Naive thymus-derived CD4-positive, alpha-beta T cell (primary cell): ENCODE data around the gene ST6GALNAC3. TPM values are rescaled to one million over a fixed set of nuclear protein-coding genes. Genes with fewer than 3 reads are reported as not detected.
A peak's percentile ranks its signal among the peaks of the same experiment; 100 is the strongest.

Experiments used
- ATAC-seq: fragments of 150-1000 bp; cut with Tn5 transposase; 2 replicates; pipeline ENCODE4 v1.10.0; 2021; ENCODE audit warnings: mild to moderate bottlenecking, moderate library complexity
- CTCF ChIA-PET: fragments of 350-600 bp; sonication (Branson Sonifier 250); formaldehyde crosslinking; loops from one replicate; lab custom pipeline; 2021; ENCODE audit warnings: antibody characterized with exemption; lab: Charles Lee
- POLR2A ChIA-PET: fragments of 350-600 bp; sonication (Branson Sonifier 250); formaldehyde crosslinking; loops from one replicate; lab custom pipeline; 2021; ENCODE audit warnings: antibody characterized with exemption, inconsistent platforms; lab: Charles Lee
- DNase-seq, 9 donors: peaks; one replicate each; pipeline versions ENCODE4 v3.0.0 to v3.0.0-alpha.2; 2020 to 2022; ENCODE audit warnings: mixed read lengths in 1 of 9
- H3K27ac ChIP-seq: one replicate; pipeline ENCODE4 v1.7.0; 2013; ENCODE audit warnings: mild to moderate bottlenecking, low read depth, low read length, moderate library complexity
- H3K27me3 ChIP-seq, 2 donors: one replicate each; pipeline ENCODE4 v1.7.0; 2013; ENCODE audit warnings: low read length in 2 of 2, mild to moderate bottlenecking in 2 of 2, moderate library complexity in 2 of 2; ENCODE audit not compliant: control insufficient read depth in 2 of 2, insufficient read depth in 2 of 2
- H3K36me3 ChIP-seq, 3 experiments: 1 replicate in 2 of 3; 2 replicates in 1 of 3; pipeline ENCODE4 v1.7.0; 2013; ENCODE audit warnings: low read length in 3 of 3, mild to moderate bottlenecking in 3 of 3, moderate library complexity in 1 of 3; ENCODE audit not compliant: insufficient read depth in 3 of 3, control insufficient read depth in 2 of 3
- H3K4me1 ChIP-seq, 2 donors: one replicate each; pipeline ENCODE4 v1.7.0; 2013; ENCODE audit warnings: low read length in 2 of 2, mild to moderate bottlenecking in 2 of 2, moderate library complexity in 1 of 2; ENCODE audit not compliant: control insufficient read depth in 2 of 2, insufficient read depth in 2 of 2
- H3K4me3 ChIP-seq: 2 replicates; pipeline ENCODE4 v1.7.0; 2013; ENCODE audit warnings: mild to moderate bottlenecking, low read length
- H3K9me3 ChIP-seq, 3 experiments: 1 replicate in 2 of 3; 2 replicates in 1 of 3; pipeline ENCODE4 v1.7.0; 2013; ENCODE audit warnings: low read length in 3 of 3; ENCODE audit not compliant: control insufficient read depth in 2 of 3
- H3K27ac Mint-ChIP-seq, 9 donors: one replicate each; pipeline ENCODE4 v1.8.0; 2020 to 2022; ENCODE audit warnings: mixed read lengths in 9 of 9, mild to moderate bottlenecking in 8 of 9, moderate library complexity in 5 of 9, inconsistent platforms in 2 of 9
- H3K27me3 Mint-ChIP-seq, 5 donors: one replicate each; pipeline ENCODE4 v1.8.0; 2021 to 2022; ENCODE audit warnings: mixed read lengths in 5 of 5, mild to moderate bottlenecking in 1 of 5
- H3K36me3 Mint-ChIP-seq, 5 donors: one replicate each; pipeline ENCODE4 v1.8.0; 2020 to 2022; ENCODE audit warnings: mixed read lengths in 5 of 5, mild to moderate bottlenecking in 3 of 5, inconsistent platforms in 1 of 5
- H3K4me1 Mint-ChIP-seq, 7 donors: one replicate each; pipeline ENCODE4 v1.8.0; 2020 to 2022; ENCODE audit warnings: mixed read lengths in 7 of 7, mild to moderate bottlenecking in 3 of 7, inconsistent platforms in 1 of 7
- H3K4me3 Mint-ChIP-seq, 10 donors: one replicate each; pipeline ENCODE4 v1.8.0; 2020 to 2022; ENCODE audit warnings: mild to moderate bottlenecking in 10 of 10, mixed read lengths in 10 of 10, moderate library complexity in 6 of 10, inconsistent platforms in 2 of 10
- H3K9me3 Mint-ChIP-seq, 11 donors: one replicate each; pipeline ENCODE4 v1.8.0; 2020 to 2022; ENCODE audit warnings: mixed read lengths in 11 of 11, mild to moderate bottlenecking in 4 of 11, inconsistent platforms in 1 of 11, moderate library complexity in 1 of 11
- intact Hi-C, 2 donors: fragments of 100-400 bp; cut with micrococcal nuclease; formaldehyde crosslinking; loops; one replicate each; pipeline ENCODE4 v1.15.1; 2023
- polyA plus RNA-seq, 2 donors: library from polyadenylated mRNA; unstranded; fragments of 300-500 nt; fragmentation: Illumina TruSeq; gene quantifications; one replicate each; pipeline ENCODE4 v1.2.3, GENCODE V29; 2021
- total RNA-seq, 6 experiments: library from RNA in 5 of 6; stranded (reverse) in 5 of 6; gene quantifications; 1 replicate in 5 of 6; 2 replicates in 1 of 6; pipeline ENCODE4 v1.2.3 and lab custom pipeline; 2021 to 2026

Gene ST6GALNAC3
- total RNA-seq (1 to 10 TPM in 4 of 5 experiments, not detected in 1; 1.9 to 4.8 (median 3.6) TPM), polyA plus RNA-seq (under 1 TPM; 0.17 to 0.30 TPM), total RNA-seq (lab: John Stamatoyannopoulos, UW) (0.67 reads per million)

- CTCF ChIA-PET: no interaction called here
- intact Hi-C loops: loop anchor here (1.0 to 10.0 kb wide), 16 partner anchors 51 to 1900 kb away; partner anchors contain the start of genes ACADM (in 2 of the 2), RABGGTB (in 2 of the 2), CRYZ (in 1 of the 2) and FPGT (in 1 of the 2)
Observed at GRCh38 chr1:76074321-76075187, at the start of gene ST6GALNAC3. TSS of gene ST6GALNAC3 (plus strand) at chr1:76074746.

DNA sequence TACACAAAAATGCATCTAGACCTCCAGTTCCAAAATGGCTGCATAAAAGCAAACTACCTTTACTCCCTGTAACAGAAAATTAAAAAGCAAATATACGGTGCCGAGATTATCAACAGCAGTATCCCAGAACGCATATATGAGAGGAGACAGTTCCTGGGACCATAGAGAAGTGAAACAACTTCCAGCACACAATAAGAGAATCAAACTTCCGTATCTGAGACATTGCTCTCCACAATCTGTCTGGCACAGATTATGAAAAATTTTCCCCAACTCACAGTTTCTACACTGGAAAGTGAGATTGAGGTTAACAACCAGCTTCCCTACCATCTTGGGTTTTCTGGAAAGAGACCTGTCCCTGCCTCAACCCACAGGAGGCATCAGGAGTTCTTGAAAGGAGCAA, 47.2 kb upstream of the ST6GALNAC3 start:
- peaks cover 0 to 5% of the 10 kb centered on the region in 2 donors for H3K4me1 ChIP-seq
- no peaks in the 10 kb centered on the region for H3K27me3 ChIP-seq
- Mint-ChIP-seq H3K36me3 (no peaks in the 10 kb centered on the region), H3K27ac (no peak overlapping the region), H3K4me3 (no peak overlapping the region), H3K4me1 (peaks cover 3 to 35% (median 14%) of the 10 kb centered on the region in 7 donors), H3K9me3 (peaks cover 0 to 2% (median 0%) of the 10 kb centered on the region in 11 donors), H3K27me3 (peaks cover 0 to 19% (median 7%) of the 10 kb centered on the region in 5 donors)
- H3K4me3 ChIP-seq: no peak overlapping the region
- ATAC-seq (no peak), DNase-seq (no peak)
- ChIA-PET POLR2A (interaction anchor here (0.6 kb wide), 1 partner anchor 1511 kb away, joined by 4 read pairs; no protein-coding TSS in a partner anchor), CTCF (no interaction called here)
- H3K36me3 ChIP-seq: no peaks in the 10 kb centered on the region
- H3K9me3 ChIP-seq: no peaks in the 10 kb centered on the region
- intact Hi-C loops: no loop called here
- H3K27ac ChIP-seq: no peak overlapping the region

More at GRCh38 chr1:76074321-76075187, at the start of gene ST6GALNAC3:
- POLR2A ChIA-PET: interaction anchor here (0.5 kb wide), 1 partner anchor 1393 kb away, joined by 3 read pairs; no protein-coding TSS in a partner anchor
- H3K4me3 Mint-ChIP-seq: peak within 1 kb of the TSS; percentile 86 to 93 (median 91)
- Histone ChIP-seq H3K27ac (peak within 1 kb of the TSS; percentile 71), H3K27me3 (no peaks in the 10 kb centered on the region), H3K4me1 (peaks cover 9 to 15% of the 10 kb centered on the region in 2 donors), H3K4me3 (peak within 1 kb of the TSS; percentile 74), H3K36me3 (no peaks in the 10 kb centered on the region), H3K9me3 (no peaks in the 10 kb centered on the region)
- peak; percentile 73 to 85 (median 81) for DNase-seq
- no peaks in the 10 kb centered on the region for H3K36me3 Mint-ChIP-seq
- peak; percentile 98 for ATAC-seq
- peaks cover 0 to 19% (median 0%) of the 10 kb centered on the region in 5 donors for H3K27me3 Mint-ChIP-seq
- peaks cover 8 to 35% (median 26%) of the 10 kb centered on the region in 7 donors for H3K4me1 Mint-ChIP-seq
- H3K27ac Mint-ChIP-seq: peak within 1 kb of the TSS; percentile 56 to 97 (median 92)
- no peaks in the 10 kb centered on the region for H3K9me3 Mint-ChIP-seq

DNA sequence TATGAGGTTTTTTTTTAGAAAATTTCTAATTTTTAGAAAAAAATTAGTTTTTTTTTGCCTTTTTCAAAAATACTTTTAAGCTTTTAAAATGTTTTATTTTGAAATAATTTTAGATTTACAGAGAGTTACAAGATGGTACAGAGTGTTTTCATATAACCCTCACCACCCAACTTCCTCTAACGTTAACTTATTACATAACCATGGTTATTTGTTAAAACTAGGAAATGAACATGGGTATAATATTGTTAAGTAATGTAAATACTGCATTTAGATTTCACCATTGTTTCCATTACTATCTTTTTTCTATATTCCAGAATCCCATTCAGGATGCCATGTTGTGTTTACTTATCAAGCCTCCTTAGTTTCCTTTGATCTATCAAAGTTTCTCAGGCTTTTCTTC, 45.2 kb upstream of the ST6GALNAC3 start:
- ATAC-seq (no peak), DNase-seq (no peak)
- peaks cover 0 to 25% (median 5%) of the 10 kb centered on the region in 5 donors for H3K27me3 Mint-ChIP-seq
- Histone ChIP-seq H3K9me3 (no peaks in the 10 kb centered on the region), H3K36me3 (no peaks in the 10 kb centered on the region), H3K4me3 (no peak overlapping the region), H3K27ac (no peak overlapping the region), H3K27me3 (no peaks in the 10 kb centered on the region), H3K4me1 (no peaks in the 10 kb centered on the region)
- intact Hi-C loops: no loop called here
- peaks cover 0 to 31% (median 3%) of the 10 kb centered on the region in 7 donors for H3K4me1 Mint-ChIP-seq
- no peak overlapping the region for H3K27ac Mint-ChIP-seq
- peaks cover 0 to 2% (median 0%) of the 10 kb centered on the region in 11 donors for H3K9me3 Mint-ChIP-seq
- H3K4me3 Mint-ChIP-seq: no peak overlapping the region
- CTCF ChIA-PET: no interaction called here
- POLR2A ChIA-PET: no interaction called here
- H3K36me3 Mint-ChIP-seq: no peaks in the 10 kb centered on the region

- ATAC-seq (no peak), DNase-seq (no peak)
- H3K4me3 ChIP-seq: no peak overlapping the region
- no peak overlapping the region for H3K27ac ChIP-seq
- no peaks in the 10 kb centered on the region for H3K9me3 ChIP-seq
- H3K36me3 ChIP-seq: no peaks in the 10 kb centered on the region
- Mint-ChIP-seq H3K4me3 (no peak overlapping the region), H3K4me1 (peaks cover 0 to 19% (median 0%) of the 10 kb centered on the region in 7 donors), H3K27me3 (peaks cover 0 to 23% (median 5%) of the 10 kb centered on the region in 5 donors), H3K27ac (no peak overlapping the region), H3K36me3 (no peaks in the 10 kb centered on the region), H3K9me3 (peaks cover 0 to 2% (median 0%) of the 10 kb centered on the region in 11 donors)
- ChIA-PET POLR2A (interaction anchor here (0.6 kb wide), 1 partner anchor 35 kb away, joined by 4 read pairs; no protein-coding TSS in a partner anchor), CTCF (no interaction called here)
- no peaks in the 10 kb centered on the region for H3K4me1 ChIP-seq
- no peaks in the 10 kb centered on the region for H3K27me3 ChIP-seq
- intact Hi-C loops: no loop called here
Observed at GRCh38 chr1:76031496-76031895, 43.0 kb upstream of the ST6GALNAC3 start.

GRCh38 chr1:76033800-76034475, 40.6 kb upstream of the ST6GALNAC3 start:
- Histone ChIP-seq H3K36me3 (no peaks in the 10 kb centered on the region), H3K4me3 (no peak overlapping the region), H3K9me3 (no peaks in the 10 kb centered on the region), H3K27me3 (no peaks in the 10 kb centered on the region), H3K27ac (no peak overlapping the region), H3K4me1 (no peaks in the 10 kb centered on the region)
- intact Hi-C loops: no loop called here
- ChIA-PET POLR2A (no interaction called here), CTCF (no interaction called here)
- Mint-ChIP-seq H3K36me3 (no peaks in the 10 kb centered on the region), H3K9me3 (no peaks in the 10 kb centered on the region), H3K27ac (no peak overlapping the region), H3K27me3 (peaks cover 0 to 18% (median 0%) of the 10 kb centered on the region in 5 donors), H3K4me1 (peaks cover 0 to 12% (median 0%) of the 10 kb centered on the region in 7 donors), H3K4me3 (no peak overlapping the region)
- DNase-seq (no peak), ATAC-seq (no peak)

GRCh38 chr1:76035053-76035452, 39.5 kb upstream of the ST6GALNAC3 start:
- Histone ChIP-seq H3K27ac (no peak overlapping the region), H3K9me3 (no peaks in the 10 kb centered on the region), H3K4me3 (no peak overlapping the region), H3K27me3 (no peaks in the 10 kb centered on the region), H3K4me1 (no peaks in the 10 kb centered on the region), H3K36me3 (no peaks in the 10 kb centered on the region)
- Mint-ChIP-seq H3K4me3 (no peak overlapping the region), H3K36me3 (no peaks in the 10 kb centered on the region), H3K4me1 (peaks cover 0 to 11% (median 0%) of the 10 kb centered on the region in 7 donors), H3K9me3 (no peaks in the 10 kb centered on the region), H3K27ac (no peak overlapping the region), H3K27me3 (peaks cover 0 to 18% (median 3%) of the 10 kb centered on the region in 5 donors)
- no peak for ATAC-seq
- intact Hi-C loops: no loop called here
- DNase-seq: no peak
- ChIA-PET POLR2A (no interaction called here), CTCF (interaction anchor here (0.7 kb wide), 1 partner anchor 31 kb away, joined by 3 read pairs; no protein-coding TSS in a partner anchor)
